Effector memory CD4-positive, alpha-beta T cell (primary cell): Measurements from ENCODE around the gene DCLK1.

Experiments
- DNase-seq, 3 donors: peaks; one replicate each; pipeline ENCODE4 v3.0.0-alpha.2; 2020
- H3K27ac ChIP-seq: 2 replicates; pipeline ENCODE4 v1.7.0; 2013; ENCODE audit warnings: mild to moderate bottlenecking, low read length, moderate library complexity; ENCODE audit not compliant: insufficient read depth, poor library complexity, severe bottlenecking
- H3K27me3 ChIP-seq: replicated peaks from 2 replicates; pipeline ENCODE4 v1.7.0; 2013; ENCODE audit warnings: mild to moderate bottlenecking, low read length; ENCODE audit not compliant: insufficient read depth, control insufficient read depth, poor library complexity, severe bottlenecking
- H3K36me3 ChIP-seq: 2 replicates; pipeline ENCODE4 v1.7.0; 2013; ENCODE audit warnings: mild to moderate bottlenecking, low read length, moderate library complexity; ENCODE audit not compliant: control insufficient read depth, insufficient read depth
- H3K4me1 ChIP-seq: 2 replicates; pipeline ENCODE4 v1.7.0; 2013; ENCODE audit warnings: low read length, mild to moderate bottlenecking; ENCODE audit not compliant: control insufficient read depth, insufficient read depth, poor library complexity, severe bottlenecking
- H3K4me3 ChIP-seq: 2 replicates; pipeline ENCODE4 v1.7.0; 2013; ENCODE audit warnings: low read length, low read depth, mild to moderate bottlenecking; ENCODE audit not compliant: insufficient read depth, poor library complexity, severe bottlenecking
- H3K9me3 ChIP-seq: 2 replicates; pipeline ENCODE4 v1.7.0; 2013; ENCODE audit warnings: mild to moderate bottlenecking, low read length, moderate library complexity; ENCODE audit not compliant: control insufficient read depth

Gene DCLK1

DNA sequence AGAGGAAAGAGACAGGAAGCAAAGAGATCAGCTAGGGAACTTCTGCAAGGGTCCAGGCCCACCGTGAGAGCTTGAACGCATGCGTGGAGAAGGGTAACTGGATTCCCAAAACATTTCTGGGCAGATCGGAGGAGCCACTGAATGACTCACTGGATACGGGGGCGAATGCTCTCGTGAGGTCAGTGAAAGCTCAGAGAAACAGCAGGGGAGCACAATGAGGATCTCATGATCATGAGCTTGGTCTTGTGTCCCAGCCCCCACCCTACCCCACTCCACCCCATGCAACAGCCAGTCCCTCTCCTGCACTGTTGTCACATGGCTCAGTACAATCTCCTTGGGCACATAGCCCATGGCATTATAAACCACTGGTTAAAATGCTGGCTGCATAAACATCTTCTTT lies 40.6 kb downstream of the DCLK1 start:
- no peak for DNase-seq
- Histone ChIP-seq H3K27me3 (no peaks in the 10 kb centered on the region), H3K4me1 (no peaks in the 10 kb centered on the region), H3K4me3 (no peak overlapping the region), H3K27ac (no peak overlapping the region), H3K36me3 (no peaks in the 10 kb centered on the region), H3K9me3 (no peaks in the 10 kb centered on the region)

DNA sequence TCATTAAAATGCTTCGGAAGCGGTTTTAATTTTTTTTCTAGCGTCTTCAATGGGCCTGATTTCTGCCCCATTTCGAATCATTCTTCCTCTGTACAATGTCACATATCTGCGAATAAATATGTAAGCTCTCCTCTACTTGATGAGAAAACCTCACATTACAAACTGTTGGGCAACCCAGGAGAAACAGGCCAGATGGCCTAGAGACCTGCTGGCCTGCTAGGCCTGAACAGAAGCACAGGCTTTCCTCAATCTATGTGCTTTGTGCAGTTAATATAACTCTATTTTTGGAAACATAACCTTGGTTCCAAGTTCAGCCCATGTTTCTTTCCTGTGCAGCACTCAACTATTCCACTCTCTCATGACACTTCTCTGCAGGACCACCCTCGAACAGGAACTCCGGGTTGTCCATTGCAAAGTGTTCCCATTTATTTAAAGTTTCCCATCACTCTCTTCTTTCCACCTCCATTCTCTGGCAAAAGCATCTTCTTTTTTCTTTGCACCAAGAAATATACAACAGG lies 42.0 kb downstream of the DCLK1 start:
- no peaks in the 10 kb centered on the region for H3K4me1 ChIP-seq
- no peaks in the 10 kb centered on the region for H3K36me3 ChIP-seq
- no peaks in the 10 kb centered on the region for H3K9me3 ChIP-seq
- no peak overlapping the region for H3K4me3 ChIP-seq
- DNase-seq = no peak
- no peak overlapping the region for H3K27ac ChIP-seq
- no peaks in the 10 kb centered on the region for H3K27me3 ChIP-seq

DNA sequence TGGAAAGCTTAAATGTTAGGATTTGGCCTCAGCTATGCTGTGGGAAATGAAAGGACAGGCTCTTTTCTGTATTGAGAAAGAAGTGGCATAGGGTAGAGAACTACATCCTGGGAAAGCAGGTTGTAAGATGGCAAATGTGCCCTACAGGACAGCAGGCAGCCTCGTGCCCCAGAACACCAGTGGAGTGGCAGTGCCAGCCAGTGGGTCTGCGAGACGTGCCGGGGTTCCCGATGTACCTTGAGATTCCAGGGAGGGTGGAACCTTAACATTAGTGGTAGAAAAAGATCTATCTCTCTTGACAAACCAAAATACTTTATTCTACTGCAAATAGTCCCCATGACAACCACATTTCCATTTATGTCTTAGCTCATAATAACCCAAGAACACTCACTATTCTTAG lies 42.7 kb downstream of the DCLK1 start:
- H3K27ac ChIP-seq = no peak overlapping the region
- H3K4me1 ChIP-seq = no peaks in the 10 kb centered on the region
- H3K4me3 ChIP-seq = no peak overlapping the region
- no peaks in the 10 kb centered on the region for H3K36me3 ChIP-seq
- H3K9me3 ChIP-seq = no peaks in the 10 kb centered on the region
- no peak for DNase-seq
- H3K27me3 ChIP-seq = no peaks in the 10 kb centered on the region

DNA sequence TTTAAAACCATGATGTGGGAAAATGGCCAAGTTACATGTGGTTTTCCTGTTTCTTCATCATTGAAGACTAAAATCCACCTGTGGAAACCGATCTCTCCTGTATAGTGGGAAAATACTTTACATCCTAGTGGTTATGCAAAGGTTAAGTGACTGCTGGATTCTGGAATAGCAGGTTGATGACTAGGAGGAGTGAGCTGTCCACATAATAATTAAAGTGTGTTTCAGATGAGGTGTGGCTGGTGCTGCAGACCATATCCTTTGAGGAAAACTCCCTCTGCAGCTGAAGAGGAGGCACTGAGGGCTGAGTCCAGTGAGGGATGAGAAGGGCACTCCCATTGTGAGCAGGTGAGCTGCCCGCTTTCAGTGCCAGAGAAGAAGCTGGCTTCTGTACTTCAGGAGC lies 43.2 kb downstream of the DCLK1 start:
- Histone ChIP-seq H3K36me3 (no peaks in the 10 kb centered on the region), H3K27me3 (no peaks in the 10 kb centered on the region), H3K27ac (no peak overlapping the region), H3K9me3 (no peaks in the 10 kb centered on the region), H3K4me1 (no peaks in the 10 kb centered on the region), H3K4me3 (no peak overlapping the region)
- no peak for DNase-seq

DNA sequence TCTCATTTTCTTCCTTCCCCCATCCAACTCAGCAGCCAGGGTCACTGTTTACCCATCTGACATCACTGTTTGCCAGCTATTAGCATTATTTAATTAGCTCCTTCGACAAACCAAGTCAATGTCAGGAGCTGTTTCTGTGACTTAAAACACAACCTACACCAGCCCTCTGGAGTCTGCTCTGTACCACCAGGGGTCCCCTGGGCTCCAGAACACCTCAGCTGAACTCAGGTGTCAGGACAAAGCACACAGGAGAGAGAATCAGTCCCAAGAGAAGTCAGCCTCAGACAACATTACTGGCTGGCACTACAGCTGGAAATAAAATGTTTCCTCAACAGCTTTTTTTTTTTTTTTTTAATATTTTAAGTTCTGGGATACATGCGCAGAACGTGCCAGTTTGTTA lies 45.1 kb downstream of the DCLK1 start:
- H3K27ac ChIP-seq = no peak overlapping the region
- H3K9me3 ChIP-seq = no peaks in the 10 kb centered on the region
- H3K36me3 ChIP-seq = no peaks in the 10 kb centered on the region
- H3K4me1 ChIP-seq = no peaks in the 10 kb centered on the region
- DNase-seq = no peak
- H3K27me3 ChIP-seq = no peaks in the 10 kb centered on the region
- H3K4me3 ChIP-seq = no peak overlapping the region

DNA sequence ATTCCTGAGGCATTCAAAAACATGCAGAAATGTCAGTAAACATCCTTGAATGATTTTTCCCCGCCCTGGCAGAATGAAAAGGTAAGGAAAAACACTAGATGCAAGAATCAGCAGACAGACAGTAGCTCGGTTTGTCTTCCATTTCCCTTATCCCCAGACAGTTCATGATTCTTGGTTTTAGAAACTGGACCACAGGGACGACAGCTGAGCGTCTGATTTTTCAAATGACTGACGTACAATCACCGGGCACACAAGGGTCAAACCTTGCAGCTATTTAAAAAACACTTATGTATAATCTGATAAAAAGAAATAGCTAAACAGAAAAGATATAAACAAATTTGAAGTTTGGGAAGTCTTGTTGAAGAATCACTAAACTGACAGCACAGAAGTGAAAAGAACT lies 47.1 kb downstream of the DCLK1 start:
- no peak overlapping the region for H3K27ac ChIP-seq
- no peaks in the 10 kb centered on the region for H3K9me3 ChIP-seq
- H3K4me1 ChIP-seq = no peaks in the 10 kb centered on the region
- no peaks in the 10 kb centered on the region for H3K27me3 ChIP-seq
- H3K4me3 ChIP-seq = no peak overlapping the region
- H3K36me3 ChIP-seq = no peaks in the 10 kb centered on the region
- DNase-seq = no peak

DNA sequence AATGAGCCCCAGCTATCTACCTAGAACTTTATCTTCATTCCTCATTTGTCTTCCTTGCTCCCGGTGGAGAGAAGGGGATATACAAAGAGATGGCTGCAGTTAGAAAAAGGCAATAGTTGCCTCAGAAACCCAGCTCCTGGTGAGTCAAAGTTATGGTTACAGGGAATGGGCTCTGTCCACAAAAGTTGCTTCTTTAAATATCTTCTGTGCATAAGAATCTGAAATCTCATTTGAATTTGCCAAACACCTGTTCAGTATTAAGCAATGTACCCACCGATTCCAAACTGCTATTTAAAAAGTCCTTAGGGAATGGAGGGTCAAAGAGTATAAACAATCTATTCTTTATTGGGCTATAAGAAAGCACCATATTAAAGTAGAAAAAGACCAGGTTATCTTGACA lies 48.4 kb downstream of the DCLK1 start:
- DNase-seq = no peak
- Histone ChIP-seq H3K27ac (no peak overlapping the region), H3K9me3 (no peaks in the 10 kb centered on the region), H3K36me3 (no peaks in the 10 kb centered on the region), H3K4me3 (no peak overlapping the region), H3K4me1 (no peaks in the 10 kb centered on the region), H3K27me3 (no peaks in the 10 kb centered on the region)

DNA sequence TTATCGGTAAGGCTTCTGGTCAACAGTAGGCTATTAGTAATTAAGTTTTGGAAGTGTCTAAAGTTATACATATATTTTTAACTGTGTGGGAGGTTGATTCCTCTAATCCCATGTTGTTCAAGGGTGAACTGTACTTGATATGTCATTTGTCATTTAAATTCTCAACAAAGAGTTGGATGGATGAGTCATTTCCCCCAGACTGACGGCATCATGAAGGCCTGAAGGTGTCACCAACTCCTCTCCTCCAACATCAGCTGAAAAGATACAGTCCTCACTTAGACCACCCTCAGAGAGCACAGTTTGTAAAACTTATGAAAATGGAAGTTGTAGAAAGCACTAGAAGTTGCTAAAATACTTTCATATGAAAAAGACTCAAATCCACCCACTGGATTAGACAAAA lies 48.8 kb downstream of the DCLK1 start:
- H3K36me3 ChIP-seq = no peaks in the 10 kb centered on the region
- no peaks in the 10 kb centered on the region for H3K4me1 ChIP-seq
- no peaks in the 10 kb centered on the region for H3K27me3 ChIP-seq
- no peak for DNase-seq
- no peaks in the 10 kb centered on the region for H3K9me3 ChIP-seq
- no peak overlapping the region for H3K27ac ChIP-seq
- no peak overlapping the region for H3K4me3 ChIP-seq

DNA sequence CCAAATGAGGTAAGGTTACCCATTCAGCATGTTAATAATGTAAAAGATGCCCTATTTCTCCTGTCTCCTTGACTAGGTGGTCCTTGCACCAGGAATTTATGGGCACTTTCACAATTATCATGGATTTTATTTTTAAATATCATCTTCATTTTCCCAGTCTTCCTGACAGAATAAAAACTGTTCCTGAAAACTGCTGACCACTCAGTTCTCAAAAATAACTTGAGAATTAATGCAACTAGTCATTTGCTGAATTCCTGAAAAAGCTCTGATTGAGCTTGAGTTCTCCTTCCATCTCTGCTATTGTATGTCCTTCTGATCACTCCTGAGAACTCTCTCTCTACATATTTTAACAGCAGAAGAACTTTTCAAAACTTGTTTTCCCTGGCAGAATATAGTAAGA lies 55.0 kb downstream of the DCLK1 start:
- no peaks in the 10 kb centered on the region for H3K9me3 ChIP-seq
- H3K4me1 ChIP-seq = no peaks in the 10 kb centered on the region

DNA sequence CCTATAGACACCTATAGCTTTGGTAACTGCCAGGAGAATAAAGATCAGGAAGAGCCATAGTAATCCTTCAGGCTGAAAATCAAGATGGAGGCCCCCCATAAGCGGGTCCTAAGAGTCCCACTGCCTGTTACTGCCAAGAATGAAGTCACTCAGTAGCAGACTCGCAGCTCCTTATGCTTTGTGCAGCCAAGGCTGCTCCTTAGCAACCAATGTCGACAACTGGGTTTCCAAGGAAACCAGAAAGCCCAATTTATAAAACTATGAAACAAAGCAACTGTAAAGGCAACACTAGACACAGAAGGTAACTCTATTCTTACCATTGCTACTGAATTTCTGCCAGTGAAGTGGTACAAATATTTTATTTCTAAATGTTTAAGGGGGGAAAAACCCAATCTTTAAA lies 56.5 kb downstream of the DCLK1 start:
- no peak for DNase-seq
- Histone ChIP-seq H3K9me3 (no peaks in the 10 kb centered on the region), H3K4me1 (no peaks in the 10 kb centered on the region), H3K36me3 (no peaks in the 10 kb centered on the region), H3K27ac (no peak overlapping the region), H3K4me3 (no peak overlapping the region), H3K27me3 (no peaks in the 10 kb centered on the region)

More for the DNA sequence above, 55.0 kb downstream of the DCLK1 start:
- Histone ChIP-seq H3K4me3 (no peak overlapping the region), H3K27me3 (no peaks in the 10 kb centered on the region), H3K36me3 (no peaks in the 10 kb centered on the region), H3K27ac (no peak overlapping the region)
- no peak for DNase-seq
